Vagina (tissue), 2 donors: ENCODE results near the gene ZNF394. TPM values are rescaled to one million over a fixed set of nuclear protein-coding genes. Genes with fewer than 3 reads are reported as not detected.
A peak's percentile ranks its signal among the peaks of the same experiment; 100 is the strongest.

ENCODE experiments used
- DNase-seq, 2 donors: peaks; one replicate each; pipeline ENCODE4 v3.0.0-alpha.2; 2017; ENCODE audit errors: extremely low spot score in 2 of 2
- H3K27ac ChIP-seq: fragments of 200-600 bp; sonication (generic); one replicate; pipeline ENCODE4 v1.5.1; 2019
- H3K27me3 ChIP-seq: fragments of 200-600 bp; sonication (generic); one replicate; pipeline ENCODE4 v1.5.1; 2019
- H3K36me3 ChIP-seq, 2 donors: fragments of 200-600 bp; sonication (generic); one replicate each; pipeline ENCODE4 v1.5.1; 2017 to 2019
- H3K4me1 ChIP-seq: fragments of 200-600 bp; sonication (generic); one replicate; pipeline ENCODE4 v1.5.1; 2019
- H3K4me3 ChIP-seq, 2 donors: fragments of 200-600 bp; sonication (generic); 1 replicate in 1 of 2; 2 replicates in 1 of 2; pipeline ENCODE4 v1.5.1; 2016 to 2019
- H3K9me3 ChIP-seq: fragments of 200-600 bp; sonication (generic); one replicate; pipeline ENCODE4 v1.5.1; 2019
- CTCF ChIP-seq, 3 experiments: fragments of 450-650 bp in 2 of 3; fragments of 200-600 bp in 1 of 3; sonication (generic) in 1 of 3; IDR thresholded peaks; one replicate each; pipeline ENCODE4 v1.5.1; 2017 to 2019; ENCODE audit warnings: antibody characterized with exemption in 3 of 3, mild to moderate bottlenecking in 2 of 3, moderate library complexity in 2 of 3
- POLR2A ChIP-seq, 2 donors: fragments of 450-650 bp; IDR thresholded peaks; one replicate each; pipeline ENCODE4 v1.6.1; 2017; ENCODE audit warnings: antibody characterized with exemption in 2 of 2, mild to moderate bottlenecking in 2 of 2, moderate library complexity in 2 of 2
- POLR2AphosphoS5 ChIP-seq, 2 donors: sonication (generic); formaldehyde crosslinking; IDR thresholded peaks; one replicate each; pipeline ENCODE4 v1.9.0; 2017; ENCODE audit warnings: antibody characterized with exemption in 2 of 2, mild to moderate bottlenecking in 2 of 2, low read depth in 1 of 2; ENCODE audit not compliant: insufficient read depth in 1 of 2
- intact Hi-C: fragments of 100-400 bp; cut with DNase I; formaldehyde crosslinking; loops from one replicate; pipeline ENCODE4 v1.15.1; 2023
- total RNA-seq: library from RNA; depleted of rRNA; stranded (reverse); fragments of >200 nt; gene quantifications from one replicate; pipeline ENCODE4 v1.2.3, GENCODE V29; 2016

Gene ZNF394
- total RNA-seq, 1 donor from 2014 or later: 36.1 TPM

- peak overlapping the region; percentile 89 for H3K27ac ChIP-seq
- no peaks in the 10 kb centered on the region for H3K27me3 ChIP-seq
- H3K9me3 ChIP-seq: no peaks in the 10 kb centered on the region
- no peaks in the 10 kb centered on the region for H3K36me3 ChIP-seq
- H3K4me1 ChIP-seq: peaks cover 9% of the 10 kb centered on the region
- intact Hi-C loops: no loop called here
- no peak for DNase-seq
- TF ChIP-seq POLR2A (IDR thresholded peaks at IDR 0.05) (no peak), POLR2AphosphoS5 (IDR thresholded peaks at IDR 0.05; ENCODE audit: insufficient read depth in 1 of 2, low read depth in 1 of 2) (no peak), CTCF (IDR thresholded peaks at IDR 0.05) (no peak)
- H3K4me3 ChIP-seq: peak overlapping the region; percentile 63 to 75
Measured at GRCh38 chr7:99473315-99473596, 26.8 kb downstream of the ZNF394 start.

- H3K4me3 ChIP-seq: peak within 1 kb of the TSS; percentile 63 to 75
- H3K9me3 ChIP-seq: no peaks in the 10 kb centered on the region
- peak in 1 of 2 donors; percentile 99 for DNase-seq
- H3K27me3 ChIP-seq: no peaks in the 10 kb centered on the region
- peak within 1 kb of the TSS; percentile 89 for H3K27ac ChIP-seq
- TF ChIP-seq CTCF (IDR thresholded peaks at IDR 0.05) (no peak), POLR2A (IDR thresholded peaks at IDR 0.05) (no peak), POLR2AphosphoS5 (IDR thresholded peaks at IDR 0.05; ENCODE audit: insufficient read depth in 1 of 2, low read depth in 1 of 2) (peak; percentile 79 to 95)
- H3K4me1 ChIP-seq: peaks cover 9% of the 10 kb centered on the region
- intact Hi-C loops: no loop called here
- no peaks in the 10 kb centered on the region for H3K36me3 ChIP-seq
Measured at GRCh38 chr7:99472561-99473314, 27.3 kb downstream of the ZNF394 start, which contains the start of gene ZNF789. Gene ZNF789, plus strand, starts transcription at chr7:99472890. Its CDS starts 3,567 bp downstream, at chr7:99476457.

- no peak overlapping the region for H3K27ac ChIP-seq
- H3K9me3 ChIP-seq: no peaks in the 10 kb centered on the region
- H3K36me3 ChIP-seq: no peaks in the 10 kb centered on the region
- no peak for DNase-seq
- intact Hi-C loops: no loop called here
- peaks cover 20% of the 10 kb centered on the region for H3K4me1 ChIP-seq
- H3K4me3 ChIP-seq: peak overlapping the region in 1 of 2 donors; percentile 21
- H3K27me3 ChIP-seq: no peaks in the 10 kb centered on the region
- TF ChIP-seq POLR2A (IDR thresholded peaks at IDR 0.05) (no peak), POLR2AphosphoS5 (IDR thresholded peaks at IDR 0.05; ENCODE audit: insufficient read depth in 1 of 2, low read depth in 1 of 2) (no peak)
Measured at GRCh38 chr7:99469381-99470065, 30.6 kb downstream of the ZNF394 start.

- H3K27ac ChIP-seq: no peak overlapping the region
- no peaks in the 10 kb centered on the region for H3K27me3 ChIP-seq
- H3K4me3 ChIP-seq: no peak overlapping the region
- intact Hi-C loops: no loop called here
- H3K9me3 ChIP-seq: no peaks in the 10 kb centered on the region
- peaks cover 24% of the 10 kb centered on the region for H3K4me1 ChIP-seq
- TF ChIP-seq CTCF (IDR thresholded peaks at IDR 0.05) (no peak), POLR2AphosphoS5 (IDR thresholded peaks at IDR 0.05; ENCODE audit: insufficient read depth in 1 of 2, low read depth in 1 of 2) (no peak), POLR2A (IDR thresholded peaks at IDR 0.05) (no peak)
- H3K36me3 ChIP-seq: peaks cover 0 to 5% of the 10 kb centered on the region in 2 donors
- no peak for DNase-seq
Measured at GRCh38 chr7:99468336-99468918, 31.7 kb downstream of the ZNF394 start.

- intact Hi-C loops: no loop called here
- Histone ChIP-seq H3K4me1 (peaks cover 51% of the 10 kb centered on the region), H3K27me3 (no peaks in the 10 kb centered on the region), H3K27ac (peak overlapping the region; percentile 73), H3K4me3 (peak overlapping the region; percentile 83 to 85), H3K36me3 (peaks cover 0 to 15% of the 10 kb centered on the region in 2 donors), H3K9me3 (no peaks in the 10 kb centered on the region)
- DNase-seq: no peak
- TF ChIP-seq POLR2A (IDR thresholded peaks at IDR 0.05) (no peak), CTCF (IDR thresholded peaks at IDR 0.05) (no peak), POLR2AphosphoS5 (IDR thresholded peaks at IDR 0.05; ENCODE audit: insufficient read depth in 1 of 2, low read depth in 1 of 2) (no peak)
Measured at GRCh38 chr7:99465421-99465768, 34.7 kb downstream of the ZNF394 start.
